HEK293 (cell line): ENCODE results near the gene ITGA3.

ENCODE experiments used
- CTCF ChIA-PET: fragments of 350-600 bp; formaldehyde crosslinking; extraction: SDS; loops from one replicate; lab custom pipeline; 2021; ENCODE audit warnings: antibody characterized with exemption; lab: Yijun Ruan, JAX
- POLR2A ChIA-PET: fragments of 300-600 bp; formaldehyde crosslinking; extraction: SDS; loops from one replicate; lab custom pipeline; 2020; ENCODE audit warnings: antibody characterized with exemption, inconsistent platforms; lab: Yijun Ruan, JAX
- H3K27ac ChIP-seq: fragments of 200-500 bp; sonication (Bioruptor generic); 2 replicates; pipeline ENCODE4 v1.5.1; 2014; ENCODE audit warnings: low read depth, low read length, control low read depth, inconsistent platforms; ENCODE audit errors: extremely low read depth
- H3K36me3 ChIP-seq, 2 experiments: fragments of 200-500 bp in 1 of 2; sonication (Bioruptor generic) in 1 of 2; 1 replicate in 1 of 2; 2 replicates in 1 of 2; pipeline ENCODE4 v1.5.1; 2014 to 2017; ENCODE audit warnings: inconsistent platforms in 2 of 2, low read length in 2 of 2; ENCODE audit not compliant: control insufficient read depth in 2 of 2, insufficient read depth in 1 of 2
- H3K4me1 ChIP-seq: fragments of 200-500 bp; sonication (Bioruptor generic); 2 replicates; pipeline ENCODE4 v1.5.1; 2014; ENCODE audit warnings: mild to moderate bottlenecking, low read length, inconsistent platforms; ENCODE audit not compliant: control insufficient read depth, insufficient read depth
- H3K4me3 ChIP-seq: 2 replicates; pipeline ENCODE4 v1.5.1; 2011; ENCODE audit warnings: low read depth, mild to moderate bottlenecking, control low read depth, low read length, moderate library complexity
- H3K9me3 ChIP-seq: fragments of 200-500 bp; sonication (Bioruptor generic); 2 replicates; pipeline ENCODE4 v1.5.1; 2014; ENCODE audit warnings: low read depth, low read length, inconsistent platforms; ENCODE audit not compliant: control insufficient read depth, insufficient read depth
- BCL11A ChIP-seq: fragments of 450-650 bp; formaldehyde crosslinking; IDR thresholded peaks from 2 replicates; pipeline ENCODE4 v1.5.1; 2016; ENCODE audit warnings: low read depth, missing biosample characterization, missing genetic modification characterization
- EGR2 ChIP-seq: fragments of 450-650 bp; formaldehyde crosslinking; IDR thresholded peaks from 2 replicates; pipeline ENCODE4 v1.5.1; 2016; ENCODE audit warnings: low read depth, missing biosample characterization, missing genetic modification characterization
- GFI1B ChIP-seq: fragments of 450-650 bp; formaldehyde crosslinking; IDR thresholded peaks from 2 replicates; pipeline ENCODE4 v1.5.1; 2016; ENCODE audit warnings: missing biosample characterization, missing genetic modification characterization
- GLI2 ChIP-seq: fragments of 450-650 bp; formaldehyde crosslinking; IDR thresholded peaks from 2 replicates; pipeline ENCODE4; 2017; ENCODE audit warnings: missing biosample characterization, missing genetic modification characterization, low read depth, borderline replicate concordance
- KLF1 ChIP-seq: fragments of 450-650 bp; formaldehyde crosslinking; IDR thresholded peaks from 2 replicates; pipeline ENCODE4 v1.5.1; 2016; ENCODE audit warnings: missing biosample characterization, missing genetic modification characterization
- ZBTB48 ChIP-seq: fragments of 450-650 bp; formaldehyde crosslinking; IDR thresholded peaks from 2 replicates; pipeline ENCODE4 v1.5.1; 2016; ENCODE audit warnings: missing biosample characterization, missing genetic modification characterization
- ZBTB7A ChIP-seq: fragments of 450-650 bp; formaldehyde crosslinking; IDR thresholded peaks from 2 replicates; pipeline ENCODE4 v1.5.1; 2016; ENCODE audit warnings: low read depth, missing biosample characterization, missing genetic modification characterization
- ZNF132 ChIP-seq: fragments of 450-650 bp; formaldehyde crosslinking; IDR thresholded peaks from 2 replicates; pipeline ENCODE4 v1.5.1; 2017; ENCODE audit warnings: missing biosample characterization, missing genetic modification characterization, borderline replicate concordance
- ZNF146 ChIP-seq: fragments of 450-650 bp; formaldehyde crosslinking; IDR thresholded peaks from 2 replicates; pipeline ENCODE4 v1.5.1; 2016; ENCODE audit warnings: missing biosample characterization, missing genetic modification characterization
- ZNF202 ChIP-seq: fragments of 450-650 bp; formaldehyde crosslinking; IDR thresholded peaks from 2 replicates; pipeline ENCODE4 v1.5.1; 2016; ENCODE audit warnings: missing biosample characterization, missing genetic modification characterization, borderline replicate concordance
- ZNF211 ChIP-seq: fragments of 450-650 bp; formaldehyde crosslinking; IDR thresholded peaks from 2 replicates; pipeline ENCODE4 v1.5.1; 2016; ENCODE audit warnings: low read depth, missing biosample characterization, missing genetic modification characterization
- ZNF324 ChIP-seq: fragments of 450-650 bp; formaldehyde crosslinking; IDR thresholded peaks from 2 replicates; pipeline ENCODE4 v1.5.1; 2016; ENCODE audit warnings: missing biosample characterization, missing genetic modification characterization
- ZNF426 ChIP-seq: fragments of 450-650 bp; formaldehyde crosslinking; IDR thresholded peaks from 2 replicates; pipeline ENCODE4 v1.5.1; 2017; ENCODE audit warnings: missing biosample characterization, missing genetic modification characterization, mild to moderate bottlenecking, inconsistent platforms, moderate library complexity
- ZNF433 ChIP-seq: fragments of 450-650 bp; formaldehyde crosslinking; IDR thresholded peaks from 2 replicates; pipeline ENCODE4 v1.5.1; 2016; ENCODE audit warnings: missing biosample characterization, missing genetic modification characterization, low read depth
- ZNF501 ChIP-seq: fragments of 450-650 bp; formaldehyde crosslinking; IDR thresholded peaks from 2 replicates; pipeline ENCODE4 v1.5.1; 2016; ENCODE audit warnings: missing biosample characterization, missing genetic modification characterization
- ZNF544 ChIP-seq: fragments of 450-650 bp; formaldehyde crosslinking; IDR thresholded peaks from 2 replicates; pipeline ENCODE4 v1.5.0; 2017; ENCODE audit warnings: missing biosample characterization, missing genetic modification characterization
- ZNF560 ChIP-seq: fragments of 450-650 bp; formaldehyde crosslinking; IDR thresholded peaks from 2 replicates; pipeline ENCODE4 v1.5.1; 2017; ENCODE audit warnings: missing biosample characterization, missing genetic modification characterization, borderline replicate concordance
- ZNF596 ChIP-seq: fragments of 450-650 bp; IDR thresholded peaks from 2 replicates; pipeline ENCODE4 v1.5.0; 2018; ENCODE audit warnings: missing biosample characterization, mild to moderate bottlenecking, missing genetic modification characterization, moderate library complexity
- ZNF76 ChIP-seq: fragments of 450-650 bp; formaldehyde crosslinking; IDR thresholded peaks from 2 replicates; pipeline ENCODE4; 2016; ENCODE audit warnings: low read depth, missing biosample characterization, missing genetic modification characterization, borderline replicate concordance
- ZNF791 ChIP-seq: fragments of 450-650 bp; formaldehyde crosslinking; IDR thresholded peaks from 2 replicates; pipeline ENCODE4 v1.5.1; 2016; ENCODE audit warnings: missing biosample characterization, missing genetic modification characterization
- ZSCAN30 ChIP-seq: fragments of 450-650 bp; IDR thresholded peaks from 2 replicates; pipeline ENCODE4 v1.5.1; 2018; ENCODE audit warnings: missing biosample characterization, mild to moderate bottlenecking, missing genetic modification characterization, moderate library complexity
- TF ChIP-seq, protein P1 (sequence below): fragments of 450-650 bp; formaldehyde crosslinking; IDR thresholded peaks from 2 replicates; pipeline ENCODE4 v1.5.1; 2016; ENCODE audit warnings: missing biosample characterization, missing genetic modification characterization
- TF ChIP-seq, protein P2 (sequence below): fragments of 450-650 bp; formaldehyde crosslinking; IDR thresholded peaks from 2 replicates; pipeline ENCODE4 v1.5.1; 2016; ENCODE audit warnings: missing biosample characterization, missing genetic modification characterization
- TF ChIP-seq, protein P3 (sequence below): fragments of 450-650 bp; formaldehyde crosslinking; IDR thresholded peaks from 2 replicates; pipeline ENCODE4 v1.5.1; 2017; ENCODE audit warnings: missing biosample characterization, missing genetic modification characterization
- TF ChIP-seq, protein P4 (sequence below): fragments of 450-650 bp; formaldehyde crosslinking; IDR thresholded peaks from 2 replicates; pipeline ENCODE4 v1.5.1; 2016; ENCODE audit warnings: missing biosample characterization, missing genetic modification characterization
- TF ChIP-seq, protein P5 (sequence below): fragments of 450-650 bp; formaldehyde crosslinking; IDR thresholded peaks from 2 replicates; pipeline ENCODE4 v1.5.1; 2017; ENCODE audit warnings: missing biosample characterization, mild to moderate bottlenecking, missing genetic modification characterization, moderate library complexity
- TF ChIP-seq, protein P6 (sequence below): fragments of 450-650 bp; formaldehyde crosslinking; IDR thresholded peaks from 2 replicates; pipeline ENCODE4 v1.5.1; 2016; ENCODE audit warnings: missing biosample characterization, missing genetic modification characterization

Gene ITGA3

DNA sequence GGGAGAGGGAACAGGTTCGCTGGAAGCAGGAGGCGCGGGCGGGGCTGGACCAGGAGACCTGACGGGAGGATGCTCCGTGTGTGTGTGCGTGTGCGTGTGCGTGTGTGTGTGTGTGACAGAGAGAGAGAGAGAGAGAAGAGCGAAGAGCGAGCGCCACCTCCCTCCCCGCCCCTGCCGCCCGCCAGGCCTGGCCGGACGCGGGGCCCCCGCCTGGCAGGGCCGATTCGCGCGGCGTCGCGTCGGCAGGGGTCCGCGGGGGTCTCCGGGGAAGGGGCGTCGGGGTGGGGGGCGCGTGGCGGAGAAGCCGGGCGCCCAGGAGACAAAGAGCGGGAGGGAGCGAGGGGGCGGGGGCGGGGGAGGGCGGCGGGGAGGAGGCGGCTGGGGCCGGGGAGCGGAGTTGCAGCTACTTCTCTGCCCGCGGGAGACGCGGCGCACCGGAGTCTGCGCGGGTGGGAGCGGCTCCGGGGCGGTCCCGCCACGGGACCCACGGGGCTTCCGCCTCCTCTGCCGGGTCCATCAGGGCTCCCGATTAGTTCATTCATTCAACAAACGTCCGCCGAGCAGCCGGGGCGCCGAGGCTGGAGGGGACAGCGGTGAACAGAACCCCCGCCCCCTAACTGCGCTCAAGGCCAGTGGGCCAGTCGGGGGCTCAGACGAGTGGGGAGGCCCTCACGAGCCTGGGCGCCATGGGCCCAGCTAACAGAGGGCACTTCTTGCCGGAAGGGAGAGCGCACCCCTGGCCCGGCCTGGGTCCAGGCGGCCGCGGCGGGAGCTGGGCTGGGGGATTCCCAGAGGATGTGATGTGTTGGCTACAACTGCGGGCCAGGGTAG, 74.0 kb downstream of the ITGA3 start, which contains the start of gene SAMD14:
Gene SAMD14, minus strand, starts transcription at position 433 of the 831 bp plus-strand sequence. CDS start 5,201 bp downstream, outside the sequence.
- peak within 1 kb of the TSS; percentile 35 for H3K4me3 ChIP-seq
- TF ChIP-seq ZNF791 (tag by site-specific recombination) (no peak), ZNF560 (tag by site-specific recombination) (no peak), ZNF324 (tag by site-specific recombination) (0 out of 2 replicates have a peak, but pooled peaks have one; percentile 24), ZNF132 (tag by site-specific recombination) (no peak), ZNF202 (tag by site-specific recombination) (no peak), ZSCAN30 (no peak), ZNF426 (tag by site-specific recombination) (no peak), KLF1 (tag by site-specific recombination) (0 out of 2 replicates have a peak, but pooled peaks have one; percentile 35), ZNF544 (tag by site-specific recombination) (no peak), ZNF211 (tag by site-specific recombination) (no peak), ZNF146 (no peak), BCL11A (tag by site-specific recombination) (no peak), ZNF433 (tag by site-specific recombination) (no peak), ZBTB48 (tag by site-specific recombination) (0 out of 2 replicates have a peak, but pooled peaks have one; percentile 2), GFI1B (tag by site-specific recombination) (no peak), GLI2 (tag by site-specific recombination) (no peak), ZNF76 (peak; percentile 62; the same call in 1 of the 2 replicates), ZBTB7A (tag by site-specific recombination) (peak; percentile 34; the same call in 1 of the 2 replicates), ZNF501 (tag by site-specific recombination) (no peak), EGR2 (tag by site-specific recombination) (peak; percentile 70; the same call in 1 of the 2 replicates), ZNF596 (tag by site-specific recombination) (peak; percentile 92)
- TF ChIP-seq, protein P1, sequence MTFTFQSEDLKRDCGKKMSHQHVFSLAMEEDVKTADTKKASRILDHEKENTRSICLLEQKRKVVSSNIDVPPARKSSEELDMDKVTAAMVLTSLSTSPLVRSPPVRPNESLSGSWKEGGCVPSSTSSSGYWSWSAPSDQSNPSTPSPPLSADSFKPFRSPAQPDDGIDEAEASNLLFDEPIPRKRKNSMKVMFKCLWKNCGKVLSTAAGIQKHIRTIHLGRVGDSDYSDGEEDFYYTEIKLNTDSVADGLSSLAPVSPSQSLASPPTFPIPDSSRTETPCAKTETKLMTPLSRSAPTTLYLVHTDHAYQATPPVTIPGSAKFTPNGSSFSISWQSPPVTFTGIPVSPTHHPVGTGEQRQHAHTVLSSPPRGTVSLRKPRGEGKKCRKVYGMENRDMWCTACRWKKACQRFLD = no peak
- TF ChIP-seq, protein P2, sequence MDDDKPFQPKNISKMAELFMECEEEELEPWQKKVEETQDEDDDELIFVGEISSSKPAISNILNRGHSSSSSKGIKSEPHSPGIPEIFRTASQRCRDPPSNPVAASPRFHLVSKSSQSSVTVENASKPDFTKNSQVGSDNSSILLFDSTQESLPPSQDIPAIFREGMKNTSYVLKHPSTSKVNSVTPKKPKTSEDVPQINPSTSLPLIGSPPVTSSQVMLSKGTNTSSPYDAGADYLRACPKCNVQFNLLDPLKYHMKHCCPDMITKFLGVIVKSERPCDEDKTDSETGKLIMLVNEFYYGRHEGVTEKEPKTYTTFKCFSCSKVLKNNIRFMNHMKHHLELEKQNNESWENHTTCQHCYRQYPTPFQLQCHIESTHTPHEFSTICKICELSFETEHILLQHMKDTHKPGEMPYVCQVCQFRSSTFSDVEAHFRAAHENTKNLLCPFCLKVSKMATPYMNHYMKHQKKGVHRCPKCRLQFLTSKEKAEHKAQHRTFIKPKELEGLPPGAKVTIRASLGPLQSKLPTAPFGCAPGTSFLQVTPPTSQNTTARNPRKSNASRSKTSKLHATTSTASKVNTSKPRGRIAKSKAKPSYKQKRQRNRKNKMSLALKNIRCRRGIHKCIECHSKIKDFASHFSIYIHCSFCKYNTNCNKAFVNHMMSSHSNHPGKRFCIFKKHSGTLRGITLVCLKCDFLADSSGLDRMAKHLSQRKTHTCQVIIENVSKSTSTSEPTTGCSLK = no peak
- TF ChIP-seq, protein P3, sequence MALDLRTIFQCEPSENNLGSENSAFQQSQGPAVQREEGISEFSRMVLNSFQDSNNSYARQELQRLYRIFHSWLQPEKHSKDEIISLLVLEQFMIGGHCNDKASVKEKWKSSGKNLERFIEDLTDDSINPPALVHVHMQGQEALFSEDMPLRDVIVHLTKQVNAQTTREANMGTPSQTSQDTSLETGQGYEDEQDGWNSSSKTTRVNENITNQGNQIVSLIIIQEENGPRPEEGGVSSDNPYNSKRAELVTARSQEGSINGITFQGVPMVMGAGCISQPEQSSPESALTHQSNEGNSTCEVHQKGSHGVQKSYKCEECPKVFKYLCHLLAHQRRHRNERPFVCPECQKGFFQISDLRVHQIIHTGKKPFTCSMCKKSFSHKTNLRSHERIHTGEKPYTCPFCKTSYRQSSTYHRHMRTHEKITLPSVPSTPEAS (tag by site-specific recombination) = peak; percentile 90
- TF ChIP-seq, protein P4, sequence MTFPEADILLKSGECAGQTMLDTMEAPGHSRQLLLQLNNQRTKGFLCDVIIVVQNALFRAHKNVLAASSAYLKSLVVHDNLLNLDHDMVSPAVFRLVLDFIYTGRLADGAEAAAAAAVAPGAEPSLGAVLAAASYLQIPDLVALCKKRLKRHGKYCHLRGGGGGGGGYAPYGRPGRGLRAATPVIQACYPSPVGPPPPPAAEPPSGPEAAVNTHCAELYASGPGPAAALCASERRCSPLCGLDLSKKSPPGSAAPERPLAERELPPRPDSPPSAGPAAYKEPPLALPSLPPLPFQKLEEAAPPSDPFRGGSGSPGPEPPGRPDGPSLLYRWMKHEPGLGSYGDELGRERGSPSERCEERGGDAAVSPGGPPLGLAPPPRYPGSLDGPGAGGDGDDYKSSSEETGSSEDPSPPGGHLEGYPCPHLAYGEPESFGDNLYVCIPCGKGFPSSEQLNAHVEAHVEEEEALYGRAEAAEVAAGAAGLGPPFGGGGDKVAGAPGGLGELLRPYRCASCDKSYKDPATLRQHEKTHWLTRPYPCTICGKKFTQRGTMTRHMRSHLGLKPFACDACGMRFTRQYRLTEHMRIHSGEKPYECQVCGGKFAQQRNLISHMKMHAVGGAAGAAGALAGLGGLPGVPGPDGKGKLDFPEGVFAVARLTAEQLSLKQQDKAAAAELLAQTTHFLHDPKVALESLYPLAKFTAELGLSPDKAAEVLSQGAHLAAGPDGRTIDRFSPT (tag by site-specific recombination) = no peak
- TF ChIP-seq, protein P5, sequence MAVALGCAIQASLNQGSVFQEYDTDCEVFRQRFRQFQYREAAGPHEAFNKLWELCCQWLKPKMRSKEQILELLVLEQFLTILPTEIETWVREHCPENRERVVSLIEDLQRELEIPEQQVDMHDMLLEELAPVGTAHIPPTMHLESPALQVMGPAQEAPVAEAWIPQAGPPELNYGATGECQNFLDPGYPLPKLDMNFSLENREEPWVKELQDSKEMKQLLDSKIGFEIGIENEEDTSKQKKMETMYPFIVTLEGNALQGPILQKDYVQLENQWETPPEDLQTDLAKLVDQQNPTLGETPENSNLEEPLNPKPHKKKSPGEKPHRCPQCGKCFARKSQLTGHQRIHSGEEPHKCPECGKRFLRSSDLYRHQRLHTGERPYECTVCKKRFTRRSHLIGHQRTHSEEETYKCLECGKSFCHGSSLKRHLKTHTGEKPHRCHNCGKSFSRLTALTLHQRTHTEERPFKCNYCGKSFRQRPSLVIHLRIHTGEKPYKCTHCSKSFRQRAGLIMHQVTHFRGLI (tag by site-specific recombination) = no peak
- TF ChIP-seq, protein P6, sequence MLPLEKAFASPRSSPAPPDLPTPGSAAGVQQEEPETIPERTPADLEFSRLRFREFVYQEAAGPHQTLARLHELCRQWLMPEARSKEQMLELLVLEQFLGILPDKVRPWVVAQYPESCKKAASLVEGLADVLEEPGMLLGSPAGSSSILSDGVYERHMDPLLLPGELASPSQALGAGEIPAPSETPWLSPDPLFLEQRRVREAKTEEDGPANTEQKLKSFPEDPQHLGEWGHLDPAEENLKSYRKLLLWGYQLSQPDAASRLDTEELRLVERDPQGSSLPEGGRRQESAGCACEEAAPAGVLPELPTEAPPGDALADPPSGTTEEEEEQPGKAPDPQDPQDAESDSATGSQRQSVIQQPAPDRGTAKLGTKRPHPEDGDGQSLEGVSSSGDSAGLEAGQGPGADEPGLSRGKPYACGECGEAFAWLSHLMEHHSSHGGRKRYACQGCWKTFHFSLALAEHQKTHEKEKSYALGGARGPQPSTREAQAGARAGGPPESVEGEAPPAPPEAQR (tag by site-specific recombination) = no peak

More for the DNA sequence above, 74.0 kb downstream of the ITGA3 start, which contains the start of gene SAMD14:
- H3K36me3 ChIP-seq = peaks cover 0 to 19% of the 10 kb centered on the region in 2 experiments; a peak in 1 of 3 replicates
- H3K4me1 ChIP-seq = no peaks in the 10 kb centered on the region
- no peak within 1 kb of the TSS for H3K27ac ChIP-seq
- CTCF ChIA-PET = interaction anchor here (0.6 to 2.0 kb wide), 7 partner anchors 9 to 37 kb away, joined by 4 to 23 read pairs (median 5); no protein-coding TSS in a partner anchor
- no peaks in the 10 kb centered on the region for H3K9me3 ChIP-seq
- POLR2A ChIA-PET = interaction anchor here (0.5 to 1.7 kb wide), 6 partner anchors 9 to 70 kb away, joined by 3 to 7 read pairs (median 5); no protein-coding TSS in a partner anchor
